HG02588 (cell line): Measurements from ENCODE around the gene RAMP1.

Experiments
- ATAC-seq: cut with Tn5 transposase; IDR thresholded peaks from one replicate; pipeline ENCODE4 v1.9.1; 2021; ENCODE audit warnings: mild to moderate bottlenecking, moderate library complexity; ENCODE audit not compliant: unreplicated experiment

RAMP1 gene

DNA sequence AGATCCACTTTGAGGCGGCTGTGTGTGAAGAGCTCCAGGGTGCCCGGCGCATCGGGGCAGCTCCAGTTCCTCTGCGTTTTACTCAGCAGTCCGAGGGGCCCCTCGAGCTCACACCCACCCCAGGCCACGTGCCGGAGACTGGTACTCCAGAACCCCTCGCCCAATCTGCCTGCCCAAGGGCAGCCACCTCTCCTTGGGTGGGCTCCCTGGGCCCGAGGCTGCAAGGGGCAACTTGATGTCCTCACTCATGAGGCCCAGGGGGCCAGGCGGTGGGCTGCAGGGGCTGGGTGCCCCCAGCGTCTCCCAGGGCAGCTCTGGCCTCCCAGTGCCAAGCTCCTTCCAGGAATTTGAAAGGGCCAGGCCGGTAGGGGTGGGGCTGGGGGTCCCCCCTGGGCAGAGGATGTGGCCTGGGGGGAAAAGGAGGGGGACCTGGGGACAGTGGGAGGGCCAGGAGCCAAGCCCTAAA lies 16.7 kb downstream of the RAMP1 start:
- ATAC-seq, result no peak

- no peak for ATAC-seq
Measured at GRCh38 chr2:237876532-237876931, 17.1 kb downstream of the RAMP1 start.

GRCh38 chr2:237876951-237877491 lies 17.6 kb downstream of the RAMP1 start:
- no peak for ATAC-seq

- ATAC-seq, result no peak
Measured at GRCh38 chr2:237877576-237878307, 18.3 kb downstream of the RAMP1 start.

GRCh38 chr2:237878321-237879057 lies 19.1 kb downstream of the RAMP1 start:
- no peak for ATAC-seq

GRCh38 chr2:237879058-237879430 lies 19.6 kb downstream of the RAMP1 start:
- ATAC-seq, result no peak

DNA sequence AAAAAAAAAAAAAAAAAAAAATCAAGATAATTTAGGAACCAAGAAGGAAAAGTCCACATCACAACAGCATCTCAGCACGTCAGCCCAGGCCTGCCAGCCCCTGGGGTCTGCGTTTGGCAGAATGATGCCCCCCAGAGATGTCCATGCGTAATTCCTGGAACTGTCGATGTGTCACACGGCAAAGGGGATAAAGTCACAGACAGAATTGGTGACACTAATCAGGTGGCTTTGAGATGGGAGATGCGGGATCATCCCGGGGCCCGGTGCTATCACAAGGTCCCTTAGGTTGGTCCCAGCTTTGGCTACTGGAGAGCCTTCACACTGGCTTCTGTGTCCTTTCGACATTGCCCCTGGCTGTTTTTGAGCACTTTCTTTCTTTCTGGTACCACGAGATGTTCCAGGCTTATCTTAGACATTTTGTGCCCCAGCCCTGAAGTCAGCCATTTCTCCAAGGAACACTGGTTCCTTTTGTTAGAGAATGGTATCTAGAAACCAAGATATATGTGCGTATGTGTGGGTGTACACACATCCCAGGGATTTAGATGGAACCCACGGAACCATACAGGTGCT lies 20.7 kb downstream of the RAMP1 start:
- ATAC-seq, result no peak

GRCh38 chr2:237882510-237883481 lies 23.4 kb downstream of the RAMP1 start:
- no peak for ATAC-seq

DNA sequence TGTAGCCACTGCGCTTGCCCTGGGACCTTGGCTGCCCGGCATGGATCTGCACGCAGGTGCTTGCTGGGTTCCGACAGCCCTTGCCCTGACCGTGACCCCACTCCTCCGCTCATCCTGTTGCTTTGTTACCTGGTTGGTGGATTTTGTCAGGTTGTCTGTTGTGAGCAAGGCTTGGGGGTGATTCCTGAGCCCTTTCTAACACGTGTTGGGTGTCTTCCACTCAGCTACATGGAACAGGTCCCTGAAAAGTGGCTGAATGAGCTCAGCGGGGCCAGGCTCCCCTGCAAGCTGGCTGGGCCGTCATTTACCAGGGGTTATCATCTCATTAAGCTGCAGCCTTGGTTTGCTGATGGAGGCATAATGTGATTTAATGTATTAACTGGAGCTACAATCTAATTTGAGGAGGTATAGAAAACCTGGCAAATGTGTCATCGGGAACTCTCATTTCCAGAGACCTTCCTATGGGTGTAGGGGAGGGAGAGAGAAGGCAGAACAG lies 24.6 kb downstream of the RAMP1 start:
- no peak for ATAC-seq

GRCh38 chr2:237884681-237885080 lies 25.3 kb downstream of the RAMP1 start:
- no peak for ATAC-seq

- no peak for ATAC-seq
Measured at GRCh38 chr2:237885111-237885930, 25.9 kb downstream of the RAMP1 start.

- no peak for ATAC-seq
Measured at GRCh38 chr2:237885931-237886684, 26.7 kb downstream of the RAMP1 start.

DNA sequence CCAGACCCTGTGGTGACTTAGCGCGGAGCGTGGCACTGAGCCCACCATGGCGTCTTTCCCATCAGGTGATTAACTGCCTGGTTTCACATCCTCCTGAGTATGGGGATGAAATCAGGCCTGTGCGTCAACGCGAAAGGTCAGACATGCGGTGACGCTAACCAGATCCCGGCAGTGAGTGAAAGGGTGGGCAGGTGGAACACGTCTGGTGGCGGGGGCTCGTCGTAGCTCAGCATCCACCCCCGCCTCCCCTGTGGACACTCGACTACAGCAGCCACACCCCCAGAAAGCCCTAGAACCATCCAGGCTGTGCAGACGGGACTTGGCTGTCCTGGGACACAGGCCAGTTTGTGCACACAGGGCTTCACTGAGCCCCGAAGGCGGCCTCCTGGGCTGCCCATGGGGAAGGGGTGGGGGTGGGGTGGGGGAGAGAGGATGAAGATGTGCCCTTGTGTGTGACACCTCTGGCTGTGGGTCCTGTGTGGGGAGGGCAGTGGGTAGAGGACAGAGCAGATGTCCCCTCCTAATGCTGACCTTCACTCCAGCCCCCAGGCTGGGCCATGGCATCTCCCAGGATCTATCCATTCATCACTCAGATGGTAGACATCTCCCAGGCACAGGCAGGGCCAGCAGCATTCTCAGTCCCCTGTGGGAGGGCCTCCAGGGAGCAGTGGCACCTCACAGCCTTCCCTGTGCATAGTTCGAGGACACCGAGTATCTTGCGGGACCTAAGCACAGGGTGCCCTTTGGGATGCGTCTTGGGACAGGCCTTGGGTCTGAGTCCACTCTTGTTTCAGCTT lies 27.5 kb downstream of the RAMP1 start:
- ATAC-seq, result no peak

DNA sequence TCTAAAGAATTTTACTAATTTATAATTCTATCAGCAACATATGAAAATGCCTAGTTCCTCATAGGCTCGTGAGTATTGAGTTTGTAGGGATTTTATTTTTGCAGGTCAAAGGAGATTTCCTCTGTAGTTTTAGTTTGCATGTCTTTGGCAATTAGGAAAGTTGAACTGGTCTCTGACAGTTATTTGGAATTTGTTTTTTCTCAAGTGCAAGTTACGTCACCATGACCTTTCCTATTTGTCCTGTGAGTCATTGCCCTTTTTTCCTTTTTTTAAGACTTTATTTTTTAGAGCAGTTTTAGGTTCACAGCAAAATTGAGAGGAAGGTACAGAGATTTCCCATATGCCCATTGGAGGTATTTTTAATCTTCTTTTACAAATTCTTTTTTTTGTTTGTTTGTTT lies 29.0 kb downstream of the RAMP1 start:
- no peak for ATAC-seq

GRCh38 chr2:237889016-237889415 lies 29.6 kb downstream of the RAMP1 start:
- no peak for ATAC-seq

DNA sequence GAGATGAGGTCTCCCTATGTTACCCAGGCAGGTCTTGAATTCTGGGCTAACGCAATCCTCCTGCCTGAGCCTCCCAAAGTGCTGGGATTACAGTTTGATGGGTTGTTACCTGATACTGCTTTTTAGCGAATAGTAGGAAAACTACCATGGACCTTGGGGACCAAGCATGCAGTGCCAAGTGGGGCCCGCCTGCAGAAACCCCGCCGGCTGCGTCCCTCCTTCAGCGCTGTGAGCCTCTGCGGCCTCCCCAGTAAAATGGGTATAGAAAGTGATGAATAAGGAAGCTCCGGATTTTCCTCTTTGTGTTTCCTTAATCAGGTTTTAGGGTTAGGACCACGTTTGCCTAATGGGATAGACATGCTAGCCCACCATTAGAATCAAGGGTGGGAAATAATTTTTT lies 30.4 kb downstream of the RAMP1 start:
- no peak for ATAC-seq

GRCh38 chr2:237892478-237892877 lies 33.1 kb downstream of the RAMP1 start:
- ATAC-seq, result no peak

DNA sequence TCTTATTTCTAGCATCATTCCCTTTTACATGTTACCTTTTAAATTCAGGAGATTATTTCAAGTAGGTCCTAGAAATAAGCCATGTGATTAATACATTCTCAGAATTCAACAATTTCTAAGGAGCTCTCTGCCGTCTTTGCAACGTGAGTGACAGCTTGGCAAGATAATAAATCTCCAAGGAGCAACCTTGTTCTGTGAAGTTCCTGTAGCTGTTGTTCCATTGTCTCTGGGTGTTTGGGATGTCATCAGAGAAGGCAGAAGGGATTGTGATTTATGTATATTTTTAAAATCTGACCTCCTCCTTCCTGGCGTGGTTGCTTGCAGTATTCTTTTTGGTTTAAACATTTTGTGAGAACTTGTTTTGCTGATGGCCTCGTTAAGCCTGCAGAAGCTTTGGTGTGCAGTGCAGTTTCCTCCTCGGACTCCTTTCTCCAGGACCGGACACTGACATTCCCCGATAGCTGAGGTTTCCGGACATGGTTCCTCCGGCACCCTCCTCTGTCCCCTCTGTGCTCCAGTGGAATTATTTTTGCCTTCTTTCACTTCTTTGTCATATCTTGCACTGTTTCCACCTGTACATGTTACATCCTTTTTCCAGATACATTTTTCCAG lies 33.7 kb downstream of the RAMP1 start:
- ATAC-seq, result no peak
